HG03378 (cell line): ENCODE data around the gene HSD17B11.
"Not testable (repeated sequence)": the region's sequence is repeated elsewhere in the genome, so short reads cannot be mapped to it uniquely, and the experiment has no call there.

Experiments used
- ATAC-seq: cut with Tn5 transposase; IDR thresholded peaks from one replicate; pipeline ENCODE4 v1.9.1; 2021; ENCODE audit warnings: mild to moderate bottlenecking, moderate library complexity; ENCODE audit not compliant: unreplicated experiment

HSD17B11 gene, protein sequence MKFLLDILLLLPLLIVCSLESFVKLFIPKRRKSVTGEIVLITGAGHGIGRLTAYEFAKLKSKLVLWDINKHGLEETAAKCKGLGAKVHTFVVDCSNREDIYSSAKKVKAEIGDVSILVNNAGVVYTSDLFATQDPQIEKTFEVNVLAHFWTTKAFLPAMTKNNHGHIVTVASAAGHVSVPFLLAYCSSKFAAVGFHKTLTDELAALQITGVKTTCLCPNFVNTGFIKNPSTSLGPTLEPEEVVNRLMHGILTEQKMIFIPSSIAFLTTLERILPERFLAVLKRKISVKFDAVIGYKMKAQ

DNA sequence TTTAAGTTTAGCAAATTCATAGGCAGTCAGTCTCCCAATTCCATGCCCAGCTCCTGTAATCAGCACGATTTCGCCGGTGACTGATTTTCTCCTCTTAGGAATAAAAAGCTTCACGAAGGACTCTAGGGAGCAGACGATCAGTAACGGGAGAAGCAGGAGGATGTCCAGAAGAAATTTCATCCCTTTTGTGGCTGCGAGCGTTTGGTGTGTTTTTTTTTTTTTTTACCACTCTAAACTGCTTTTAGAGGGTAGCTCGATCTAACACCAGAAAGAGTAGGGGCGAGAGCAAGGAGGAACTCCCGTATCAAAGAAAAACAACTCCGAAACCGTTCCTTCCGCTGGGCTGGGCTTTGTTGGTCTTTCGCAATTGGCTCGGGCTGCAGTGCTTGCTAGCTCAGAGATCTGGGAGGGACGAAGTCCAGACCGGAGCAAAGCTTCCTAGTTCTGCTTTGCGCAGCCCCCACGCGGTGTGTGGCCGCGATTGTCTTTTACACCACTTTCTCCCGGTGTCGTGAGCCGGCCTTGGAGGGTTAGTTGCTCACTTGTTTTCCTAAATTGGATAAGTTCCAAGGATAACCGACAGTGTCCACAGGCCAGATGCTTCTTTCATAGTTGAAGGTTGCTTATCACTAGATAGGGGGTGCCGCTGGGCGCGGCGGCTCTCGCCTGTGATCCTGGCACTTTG is at the start of gene HSD17B11:
HSD17B11 (minus strand) TSS at position 298 of the 685 bp plus-strand sequence; CDS start at position 180, 118 bp downstream.
- ATAC-seq: peak; percentile 100

DNA sequence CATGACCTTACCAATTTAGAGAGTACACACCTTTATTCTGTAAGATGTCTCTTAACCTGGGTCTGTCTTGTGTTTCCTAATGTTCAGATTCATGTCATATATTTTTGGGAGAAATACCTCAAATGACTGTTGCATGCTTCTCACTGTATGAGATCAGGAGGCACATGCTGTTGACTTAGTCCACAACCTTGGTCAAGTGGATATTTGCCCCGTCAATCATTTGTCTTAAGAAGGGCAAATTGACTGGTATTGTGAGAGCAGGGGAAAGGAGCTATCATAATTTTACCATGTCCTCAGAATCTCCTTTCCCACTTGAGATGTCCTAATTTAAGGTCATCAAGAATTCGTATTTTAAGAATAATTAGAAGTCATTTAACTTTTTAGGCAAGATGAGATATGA is 42.4 kb upstream of the HSD17B11 start:
- no peak for ATAC-seq

DNA sequence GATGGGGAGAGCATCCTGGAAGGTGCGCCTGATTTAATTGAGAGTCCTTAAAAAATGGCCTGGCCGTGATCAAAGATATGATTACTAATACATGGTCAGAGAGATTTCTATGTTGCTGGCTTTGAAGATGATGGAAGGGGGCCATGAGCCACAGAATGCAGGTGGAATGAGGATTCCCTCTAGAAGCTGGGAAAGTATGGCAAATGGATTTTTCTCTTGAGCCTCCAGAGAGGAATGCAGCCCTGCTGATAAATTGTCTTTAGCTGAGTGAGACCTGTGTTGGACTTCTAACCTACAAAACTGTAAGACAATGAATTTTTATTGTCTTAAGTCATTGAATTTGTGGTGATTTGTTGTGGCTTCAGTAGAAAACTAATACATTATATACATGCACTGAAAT is 39.0 kb upstream of the HSD17B11 start:
- ATAC-seq: no peak

DNA sequence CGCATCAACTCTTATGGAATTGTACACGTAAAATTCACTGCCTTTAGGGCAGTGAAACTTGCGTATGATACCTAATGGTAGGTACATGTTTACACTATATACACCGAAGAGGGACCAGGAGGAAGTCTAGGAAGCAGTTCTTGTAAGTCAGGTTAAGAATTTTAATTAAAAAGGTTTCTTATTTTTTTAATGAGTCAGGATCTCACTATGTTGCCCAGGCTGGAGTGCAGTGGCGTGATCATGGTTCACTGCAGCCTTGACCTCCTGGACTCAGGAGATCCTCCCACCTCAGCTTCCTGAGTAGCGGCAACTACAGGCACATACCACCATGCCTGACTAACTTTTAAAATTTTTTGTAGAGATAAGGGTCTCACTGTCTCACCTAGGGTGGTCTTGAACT is 38.0 kb upstream of the HSD17B11 start:
- no peak for ATAC-seq

- ATAC-seq: no peak
Measured at GRCh38 chr4:87427518-87427868, 36.5 kb upstream of the HSD17B11 start.

DNA sequence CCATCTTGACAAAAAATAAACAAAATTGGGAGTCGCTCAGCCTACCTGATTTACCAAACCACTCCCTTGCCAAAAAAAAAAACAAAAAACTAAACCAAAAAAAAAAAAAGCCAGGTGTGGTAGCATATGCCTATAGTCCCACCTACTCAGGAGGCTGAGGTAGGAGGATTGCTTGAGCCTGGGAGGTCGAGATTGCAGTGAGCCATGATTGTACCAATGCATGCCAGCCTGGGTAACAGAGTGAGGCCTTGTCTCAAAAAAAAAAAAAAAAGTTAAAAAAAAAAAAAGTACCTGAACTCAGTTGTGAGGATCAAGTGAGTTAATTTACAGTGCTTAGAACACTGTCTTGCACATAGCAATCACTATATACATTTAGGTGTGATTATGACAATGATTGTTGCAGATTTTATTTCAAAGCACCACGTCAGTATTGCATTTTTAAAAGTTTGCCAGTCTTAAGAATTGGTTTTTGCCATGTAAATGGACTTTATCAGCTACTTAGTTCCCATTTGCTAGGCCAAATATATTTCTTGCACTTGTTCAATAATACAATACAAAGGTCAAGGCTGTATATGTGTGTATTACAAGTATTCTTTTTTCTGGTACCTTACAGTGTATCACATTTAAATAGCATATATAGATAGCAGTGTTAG is 36.0 kb upstream of the HSD17B11 start:
- no peak for ATAC-seq

- ATAC-seq: no peak
Measured at GRCh38 chr4:87425711-87426110, 34.7 kb upstream of the HSD17B11 start.

- not testable (repeated sequence) for ATAC-seq
Measured at GRCh38 chr4:87424099-87424543, 33.1 kb upstream of the HSD17B11 start.

DNA sequence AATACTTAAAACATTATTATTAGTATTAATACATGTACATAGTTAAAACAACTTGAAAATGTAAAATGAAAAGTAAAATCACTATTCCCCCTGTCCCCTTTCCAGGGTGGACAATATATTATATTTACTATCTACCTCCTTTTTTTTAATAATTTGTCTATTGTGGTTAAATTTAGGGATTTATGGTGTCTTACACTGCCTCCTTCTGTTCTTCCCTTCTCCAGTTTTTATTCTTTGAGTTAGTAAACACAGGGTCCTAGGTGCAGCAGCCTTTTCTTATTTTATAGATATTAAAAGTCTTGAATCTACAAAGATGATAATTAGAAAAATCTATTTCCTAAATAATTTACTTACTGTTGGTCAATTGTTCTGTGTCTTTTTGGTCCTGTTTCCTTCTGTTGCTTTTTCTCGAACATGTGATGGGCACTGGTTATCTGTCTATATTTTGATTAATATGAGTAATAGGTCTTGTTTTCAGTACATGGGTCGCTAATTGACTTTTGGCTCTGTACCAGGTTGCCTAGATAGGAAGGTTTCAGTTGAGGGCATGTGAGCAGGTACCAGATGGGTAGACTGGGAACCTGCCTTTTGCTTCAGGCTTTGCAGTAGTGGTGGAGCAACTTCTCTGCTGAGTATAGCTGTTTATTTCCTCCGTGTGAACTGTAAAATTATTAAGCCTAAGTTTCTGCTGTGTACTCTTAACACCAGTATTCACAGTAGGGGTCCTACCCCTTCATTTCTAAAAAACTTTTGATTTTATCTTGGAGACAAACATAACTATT is 32.5 kb upstream of the HSD17B11 start:
- ATAC-seq: no peak

DNA sequence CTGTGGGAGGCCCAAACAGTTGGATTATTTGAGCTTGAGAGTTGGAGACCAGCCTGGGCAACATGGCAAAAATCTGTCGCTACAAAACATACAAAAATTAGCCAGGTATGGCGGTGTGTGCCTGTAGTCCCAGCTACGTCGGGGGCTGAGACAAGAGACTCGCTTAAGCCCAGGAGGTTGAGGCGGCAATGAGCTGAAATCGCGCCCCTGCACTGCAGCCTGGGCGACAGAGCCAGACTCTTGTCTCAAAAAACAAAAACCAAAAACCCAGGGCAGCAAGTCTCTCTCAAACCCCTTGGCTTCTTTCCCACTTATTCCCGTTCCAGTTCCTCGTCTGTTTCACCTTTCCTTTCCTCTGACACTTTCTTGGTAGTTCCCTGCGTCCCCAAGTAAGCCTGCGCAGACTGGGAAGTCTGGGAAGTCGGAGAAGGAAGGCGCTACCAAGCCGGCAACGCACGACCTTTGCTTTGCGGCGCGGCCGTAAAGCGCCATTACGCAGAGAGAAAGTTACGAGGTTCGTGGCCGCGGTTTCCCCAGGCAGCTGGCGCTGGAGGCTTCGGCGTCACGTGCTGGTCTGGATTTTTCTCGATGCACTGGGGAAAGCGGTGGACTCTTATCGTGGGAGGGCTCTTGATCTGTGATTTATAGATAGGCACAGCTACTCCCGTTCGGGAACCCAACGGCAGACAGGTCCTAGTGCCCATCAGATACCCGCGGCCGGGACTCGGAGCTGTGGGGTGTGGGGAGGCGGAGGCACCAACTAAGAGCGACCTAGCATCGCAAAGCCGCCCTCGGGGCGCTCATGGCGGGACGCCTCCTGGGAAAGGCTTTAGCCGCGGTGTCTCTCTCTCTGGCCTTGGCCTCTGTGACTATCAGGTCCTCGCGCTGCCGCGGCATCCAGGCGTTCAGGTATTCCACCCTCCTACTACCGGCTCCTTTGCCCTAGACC is 31.4 kb upstream of the HSD17B11 start, which contains the start of gene NUDT9:
NUDT9 (plus strand) TSS at position 470 of the 949 bp plus-strand sequence; CDS start at position 803, 333 bp downstream.
- ATAC-seq: peak; percentile 84

DNA sequence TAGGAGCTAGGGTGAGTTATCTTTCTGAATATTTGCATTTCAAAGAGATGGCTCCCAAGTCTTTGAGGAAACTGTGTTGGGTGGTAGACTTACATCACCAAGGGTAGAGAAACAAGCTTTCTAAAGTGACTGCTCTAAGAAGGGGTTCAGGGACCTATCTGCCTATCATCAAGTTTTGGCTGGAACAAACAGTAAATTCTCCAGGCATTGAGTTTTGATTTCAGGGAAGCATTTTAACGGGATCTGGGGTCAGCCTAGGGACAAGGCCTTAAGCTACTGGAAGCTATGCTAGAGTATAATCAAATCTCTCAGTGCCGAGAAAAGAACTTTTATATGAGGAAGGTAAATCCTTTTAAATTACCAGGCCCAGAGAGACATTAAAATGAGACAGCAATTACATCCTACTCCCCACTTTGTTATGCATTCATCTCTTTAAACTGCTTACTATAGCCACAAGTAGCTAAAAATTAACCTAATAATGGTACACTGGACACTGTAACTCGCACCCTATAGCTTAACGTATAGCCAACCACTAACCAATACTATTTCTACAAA is 29.4 kb upstream of the HSD17B11 start:
- no peak for ATAC-seq

DNA sequence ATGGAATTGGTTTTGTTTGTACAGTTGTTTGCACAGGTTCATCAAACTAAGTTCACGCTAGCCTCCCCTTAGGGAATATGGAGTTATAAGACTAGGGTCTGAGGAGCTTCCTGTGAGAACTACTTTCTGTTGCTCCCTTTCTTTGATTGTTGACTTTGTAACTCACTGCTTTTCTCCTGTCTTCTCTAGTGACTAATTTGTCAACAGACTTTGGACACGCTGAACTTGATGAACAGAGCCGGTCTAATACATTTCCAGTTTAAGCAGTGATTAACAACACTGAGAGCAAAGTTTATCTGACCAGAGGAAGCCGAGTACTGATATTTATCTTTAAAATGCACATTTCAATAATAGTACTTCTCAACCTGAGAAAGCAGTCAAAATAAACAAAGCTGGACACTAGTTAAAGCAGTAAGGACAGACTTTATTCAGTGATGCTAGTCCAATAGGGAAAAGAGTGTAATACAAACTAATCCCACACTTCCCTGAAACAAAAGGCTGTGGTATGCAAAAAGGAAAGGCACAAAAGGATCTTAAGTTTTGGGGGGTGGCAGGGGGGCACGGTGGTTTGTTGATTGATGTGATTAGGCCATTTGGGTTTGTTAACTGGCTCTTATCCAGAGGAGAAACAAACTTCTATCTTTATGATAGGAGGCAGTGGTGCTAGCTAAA is 28.7 kb upstream of the HSD17B11 start:
- no peak for ATAC-seq

- ATAC-seq: not testable (repeated sequence)
Measured at GRCh38 chr4:87418410-87418809, 27.4 kb upstream of the HSD17B11 start.

- no peak for ATAC-seq
Measured at GRCh38 chr4:87416965-87417364, 26.0 kb upstream of the HSD17B11 start.

- no peak for ATAC-seq
Measured at GRCh38 chr4:87414816-87415215, 23.8 kb upstream of the HSD17B11 start.

DNA sequence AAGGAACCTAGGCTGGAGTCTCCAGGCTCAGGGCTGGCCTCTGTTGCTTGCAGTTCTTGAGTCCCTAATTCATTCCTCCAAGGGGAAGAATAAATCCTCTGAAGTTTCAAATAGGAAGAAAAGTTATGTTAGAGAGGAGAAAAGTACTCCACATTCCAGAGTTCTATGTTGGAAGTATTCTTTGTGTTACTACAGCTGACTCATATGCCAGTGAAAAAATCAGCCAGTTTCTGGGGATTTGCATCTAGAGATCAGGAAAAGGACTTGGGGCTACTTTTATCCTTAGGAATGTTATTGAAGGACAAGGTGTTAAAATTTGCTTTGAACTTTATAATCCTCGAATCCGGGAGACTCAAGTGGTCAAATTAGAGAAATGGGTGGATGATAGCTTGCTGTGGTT is 19.7 kb upstream of the HSD17B11 start:
- no peak for ATAC-seq

- ATAC-seq: no peak
Measured at GRCh38 chr4:87410157-87410556, 19.2 kb upstream of the HSD17B11 start.

DNA sequence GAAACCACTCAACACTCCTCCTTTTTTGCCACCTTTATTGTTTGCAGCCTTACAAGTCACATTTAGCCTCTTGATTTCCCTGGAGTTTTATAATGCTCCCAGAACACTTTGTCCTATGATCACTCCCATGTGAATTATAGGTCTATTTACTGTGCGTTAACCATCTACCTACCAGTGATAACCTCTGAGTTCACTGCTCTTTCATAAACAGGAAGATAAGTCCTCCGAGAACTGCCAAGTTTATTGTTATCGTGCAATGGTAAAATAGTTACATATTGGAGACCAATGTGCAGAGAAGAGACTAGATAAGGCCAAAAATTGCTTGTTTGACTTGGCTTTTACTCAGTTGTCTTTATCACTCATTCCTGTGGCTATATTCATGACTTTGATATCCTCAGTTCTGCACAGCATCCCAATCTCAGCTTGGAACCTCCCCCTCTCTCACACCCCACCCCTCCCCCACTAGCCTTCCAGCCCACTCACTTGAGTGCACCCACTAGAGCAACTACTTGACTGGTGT is 18.5 kb upstream of the HSD17B11 start:
- no peak for ATAC-seq

DNA sequence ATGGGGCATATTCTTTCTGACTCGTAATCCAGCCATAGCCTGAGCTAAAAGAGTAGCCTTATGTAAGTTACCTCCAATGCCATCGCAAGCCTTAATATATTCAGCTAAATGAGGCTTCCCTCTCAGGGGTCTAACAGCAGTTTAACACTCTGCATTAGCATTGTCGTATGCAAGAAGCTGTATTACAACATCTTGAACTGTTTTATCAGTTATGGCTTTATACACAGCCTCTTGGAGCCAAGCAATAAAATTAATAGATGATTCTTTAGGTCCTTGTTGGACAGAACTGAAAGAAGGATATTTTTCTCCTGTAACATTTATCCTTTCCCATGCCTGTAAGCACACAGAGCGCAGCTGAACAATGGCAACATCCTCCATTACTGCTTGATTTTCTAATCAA is 15.9 kb upstream of the HSD17B11 start:
- not testable (repeated sequence) for ATAC-seq
